ENCODE measurements around the gene PGAP2. TPM values are rescaled to one million over a fixed set of nuclear protein-coding genes. Genes with fewer than 3 reads are reported as not detected.

PGAP2 gene
- total RNA-seq, 1 experiment from 2014 or later: 30.5 TPM

- no peaks in the 10 kb centered on the region for H3K36me3 ChIP-seq (ENCODE audit: control insufficient read depth in 1 of 2, insufficient read depth in 2 of 2, low read length in 2 of 2)
- TF ChIP-seq EZH2phosphoT487 (IDR thresholded peaks at IDR 0.05; ENCODE audit: borderline replicate concordance): no peak
- no peak for TF ChIP-seq RAD21 (IDR thresholded peaks at IDR 0.05; ENCODE audit: low read depth)
- no peak for TF ChIP-seq CBX3 (IDR thresholded peaks at IDR 0.05; ENCODE audit: low read depth)
- no peak for TF ChIP-seq JUND (IDR thresholded peaks at IDR 0.05)
- no peak for TF ChIP-seq ZNF274 (IDR thresholded peaks at IDR 0.05; ENCODE audit: low read depth, low read length)
- TF ChIP-seq ATF3 (IDR thresholded peaks at IDR 0.05): no peak
- TF ChIP-seq SIN3A (IDR thresholded peaks at IDR 0.05; ENCODE audit: low read depth): no peak
- no peak for TF ChIP-seq EGR1 (IDR thresholded peaks at IDR 0.05; ENCODE audit: low read depth)
- TF ChIP-seq POLR2A (IDR thresholded peaks at IDR 0.05; ENCODE audit: borderline replicate concordance, extremely low read depth, insufficient read depth, insufficient read length): no peak
- no peak for TF ChIP-seq ELF1 (IDR thresholded peaks at IDR 0.05; ENCODE audit: borderline replicate concordance, low read depth)
- TF ChIP-seq MAX (IDR thresholded peaks at IDR 0.05): no peak
- no peak for TF ChIP-seq CTCF (IDR thresholded peaks at IDR 0.05 in 2 of 3, conservative IDR thresholded peaks at IDR 0.05 in 1 of 3; ENCODE audit: borderline replicate concordance in 1 of 3, insufficient read depth in 1 of 3, low read depth in 2 of 3, low read length in 2 of 3)
- TF ChIP-seq FOSL1 (IDR thresholded peaks at IDR 0.05; ENCODE audit: low read depth): no peak
- TF ChIP-seq POLR2AphosphoS5 (IDR thresholded peaks at IDR 0.05; ENCODE audit: low read depth, low read length): no peak
- no peak for TF ChIP-seq CEBPB (IDR thresholded peaks at IDR 0.05; ENCODE audit: low read depth)
- no peak for TF ChIP-seq SP1 (IDR thresholded peaks at IDR 0.05; ENCODE audit: low read depth)
- no peak for TF ChIP-seq SRF (IDR thresholded peaks at IDR 0.05; ENCODE audit: low read depth)
- TF ChIP-seq ZFX (IDR thresholded peaks at IDR 0.05): no peak
- DNase-seq (ENCODE audit: low read depth, low spot score) (no peak), ATAC-seq (no peak)
- H3K4me2 ChIP-seq (ENCODE audit: low read length): no peak overlapping the region
- H4K20me1 ChIP-seq (ENCODE audit: insufficient read depth): no peaks in the 10 kb centered on the region
- ChIA-PET RAD21 (ENCODE audit: low non-redundant PET in 1 of 2, low total read pairs in 2 of 2, uncharacterized antibody in 2 of 2, unreplicated experiment in 2 of 2) (no interaction called here), CTCF (interaction anchor here (0.7 kb wide), 1 partner anchor 9 kb away, joined by 3 read pairs; the partner anchor contains the start of gene PGAP2), POLR2A (no interaction called here)
- H3K27me3 ChIP-seq (ENCODE audit: insufficient read depth, low read length): no peaks in the 10 kb centered on the region
- no TSS peak for BruUV-seq (replicated peaks)
- H3K4me3 ChIP-seq (replicated peaks in 1 of 2; ENCODE audit: low read depth in 1 of 2, low read length in 2 of 2): no peak overlapping the region
- no peaks in the 10 kb centered on the region for H3K79me2 ChIP-seq (ENCODE audit: insufficient read depth, low read length)
- no peak overlapping the region for H3K9ac ChIP-seq (ENCODE audit: low read length)
- intact Hi-C loops (cut with micrococcal nuclease): no loop called here
- no peaks in the 10 kb centered on the region for H3K9me2 ChIP-seq (ENCODE audit: insufficient read depth)
- peaks cover 2 to 8% of the 10 kb centered on the region in 2 experiments; a peak in 1 of 4 replicates for H3K4me1 ChIP-seq (ENCODE audit: control insufficient read depth in 1 of 2, insufficient read depth in 2 of 2, low read length in 2 of 2)
- H2AFZ ChIP-seq (ENCODE audit: low read depth, low read length, poor library complexity, severe bottlenecking): no peak overlapping the region
- no peak overlapping the region for H3K27ac ChIP-seq (ENCODE audit: low read depth, low read length)
- no peaks in the 10 kb centered on the region for H3K9me3 ChIP-seq (ENCODE audit: control insufficient read depth in 1 of 2, insufficient read depth in 1 of 2, low read depth in 1 of 2, low read length in 2 of 2)
Measured at GRCh38 chr11:3817181-3817800, 8.9 kb downstream of the PGAP2 start.

Measured in HCT116 (cell line).